Peyer's patch (tissue), 4 donors: ENCODE measurements around the gene APBB3.

ENCODE experiments used
- CTCF ChIP-seq, 6 experiments: fragments of 450-650 bp in 4 of 6; fragments of 200-600 bp in 2 of 6; sonication (generic) in 1 of 6; IDR thresholded peaks; one replicate each; pipeline ENCODE4 v1.5.1; 2017 to 2019; ENCODE audit warnings: antibody characterized with exemption in 6 of 6, mild to moderate bottlenecking in 3 of 6, moderate library complexity in 1 of 6
- POLR2A ChIP-seq, 2 donors: fragments of 450-650 bp; IDR thresholded peaks; one replicate each; pipeline ENCODE4 v1.5.1; 2017; ENCODE audit warnings: antibody characterized with exemption in 2 of 2, mild to moderate bottlenecking in 2 of 2, moderate library complexity in 2 of 2

DNA sequence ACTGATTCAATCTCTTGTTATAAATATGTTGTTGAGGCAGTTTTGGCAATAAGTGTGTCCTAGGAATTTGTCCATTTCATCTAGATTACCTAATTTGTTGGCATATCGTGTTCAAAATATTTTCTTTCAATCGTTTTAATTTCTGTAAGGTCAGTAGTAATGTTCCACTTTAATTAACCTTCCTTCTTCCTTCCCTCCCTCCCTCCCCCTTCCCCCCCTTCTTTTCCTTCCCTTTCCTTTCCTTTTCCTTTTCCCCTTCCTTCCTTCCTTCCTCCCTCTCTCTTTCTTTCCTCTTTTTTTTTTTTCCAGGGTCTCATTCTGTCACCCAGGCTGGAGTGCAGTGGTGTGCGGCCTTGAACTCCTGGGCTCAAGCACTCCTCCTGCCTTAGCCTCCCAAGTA is 41.5 kb upstream of the APBB3 start:
- TF ChIP-seq CTCF (IDR thresholded peaks at IDR 0.05), result no peak
- TF ChIP-seq POLR2A (IDR thresholded peaks at IDR 0.05), result no peak
